ENCODE measurements around the gene SLC23A2. TPM values are rescaled to one million over a fixed set of nuclear protein-coding genes. Genes with fewer than 3 reads are reported as not detected.
A peak's percentile ranks its signal among the peaks of the same experiment; 100 is the strongest.

The SLC23A2 gene
- total RNA-seq, 4 donors from 2014 or later = 2.6 to 3.6 (median 3.1) TPM

GRCh38 chr20:4802527-4802926, 198.8 kb downstream of the SLC23A2 start:
- DNase-seq (no peak), ATAC-seq (peak in 1 of 2 donors; percentile 44)
- H3K36me3 ChIP-seq = no peaks in the 10 kb centered on the region
- TF ChIP-seq POLR2A (IDR thresholded peaks at IDR 0.05) (no peak), CTCF (IDR thresholded peaks at IDR 0.05 in 4 of 5, conservative IDR thresholded peaks at IDR 0.05 in 1 of 5) (no peak)
- no peaks in the 10 kb centered on the region for H3K9me3 ChIP-seq
- no peaks in the 10 kb centered on the region for H3K4me1 ChIP-seq
- intact Hi-C loops (cut with DNase I; ENCODE audit: low total_unique reads) (no loop called here), in situ Hi-C loops (cut with MboI; ENCODE audit: low sequenced_read_pairs in 4 of 4) (no loop called here)
- no peaks in the 10 kb centered on the region for H3K27me3 ChIP-seq
- no peak overlapping the region for H3K4me3 ChIP-seq
- H3K27ac ChIP-seq = no peak overlapping the region

Other genes starting within 250 kb of the SLC23A2 start
- gene RASSF2, start 177.9 kb downstream of the SLC23A2 start, total RNA-seq = 1 to 10 TPM in 3 of 4 donors, under 1 TPM in 1; 0.90 to 3.1 (median 2.6) TPM
- gene TMEM230, start 111.6 kb upstream of the SLC23A2 start, total RNA-seq = 10 to 100 TPM; 59.6 to 87.5 (median 76.3) TPM
- gene PCNA, start 118.4 kb upstream of the SLC23A2 start, total RNA-seq = 10 to 100 TPM; 19.1 to 40.0 (median 25.4) TPM
- 10 to 100 TPM in 3 of 4 donors, 1 to 10 TPM in 1; 9.0 to 18.5 (median 14.5) TPM for gene CDS2, start 125.5 kb upstream of the SLC23A2 start, total RNA-seq